CD14-positive monocyte (primary cell): ENCODE measurements around the gene S100A13. TPM values are rescaled to one million over a fixed set of nuclear protein-coding genes. Genes with fewer than 3 reads are reported as not detected.
"Not testable (repeated sequence)": the region's sequence is repeated elsewhere in the genome, so short reads cannot be mapped to it uniquely, and the experiment has no call there.

Experiments used
- DNase-seq, 3 donors: peaks; one replicate each; pipeline ENCODE4 v3.0.0-alpha.2; 2011 to 2022
- H2AFZ ChIP-seq: 2 replicates; pipeline ENCODE4 v1.6.0; 2012; ENCODE audit warnings: mild to moderate bottlenecking, low read depth, low read length, inconsistent platforms; ENCODE audit not compliant: insufficient read depth, poor library complexity, severe bottlenecking
- H3K27ac ChIP-seq, 2 donors: 1 replicate in 1 of 2; 2 replicates in 1 of 2; pipeline ENCODE4 v1.5.1; 2012 to 2013; ENCODE audit warnings: low read length in 2 of 2, control low read depth in 1 of 2, inconsistent platforms in 1 of 2, low read depth in 1 of 2, mild to moderate bottlenecking in 1 of 2
- H3K27me3 ChIP-seq, 2 donors: one replicate each; pipeline versions ENCODE4 v1.6.0 to v1.6.1; 2011 to 2013; ENCODE audit warnings: low read length in 2 of 2; ENCODE audit not compliant: control insufficient read depth in 2 of 2, insufficient read depth in 2 of 2
- H3K36me3 ChIP-seq, 2 donors: replicated peaks in 1 of 2; 1 replicate in 1 of 2; 2 replicates in 1 of 2; pipeline versions ENCODE4 v1.5.1 to v1.6.1; 2012 to 2013; ENCODE audit warnings: low read length in 2 of 2, control low read depth in 1 of 2, inconsistent platforms in 1 of 2, mild to moderate bottlenecking in 1 of 2; ENCODE audit not compliant: insufficient read depth in 2 of 2, control insufficient read depth in 1 of 2
- H3K4me1 ChIP-seq, 2 donors: 1 replicate in 1 of 2; 2 replicates in 1 of 2; pipeline versions ENCODE4 v1.5.1 to v1.6.1; 2012 to 2013; ENCODE audit warnings: low read length in 2 of 2, control low read depth in 1 of 2, inconsistent platforms in 1 of 2, mild to moderate bottlenecking in 1 of 2, moderate library complexity in 1 of 2; ENCODE audit not compliant: insufficient read depth in 2 of 2, control insufficient read depth in 1 of 2
- H3K4me2 ChIP-seq: replicated peaks from 2 replicates; pipeline ENCODE3; 2012; ENCODE audit warnings: low read length, moderate library complexity, mild to moderate bottlenecking; ENCODE audit not compliant: poor library complexity, severe bottlenecking; ENCODE audit errors: extremely low read depth
- H3K4me3 ChIP-seq, 3 experiments: fragments of 200-600 bp in 1 of 3; sonication (generic) in 1 of 3; replicated peaks in 1 of 3; 1 replicate in 2 of 3; 2 replicates in 1 of 3; pipeline ENCODE4 v1.5.1; 2011 to 2013; ENCODE audit warnings: low read length in 3 of 3, mild to moderate bottlenecking in 3 of 3, control low read depth in 2 of 3, low read depth in 2 of 3, inconsistent platforms in 1 of 3, moderate library complexity in 1 of 3
- H3K79me2 ChIP-seq: 2 replicates; pipeline ENCODE4 v1.6.0; 2012; ENCODE audit warnings: mild to moderate bottlenecking, control low read depth, inconsistent platforms, low read length, moderate library complexity; ENCODE audit not compliant: insufficient read depth
- H3K9ac ChIP-seq: 2 replicates; pipeline ENCODE4 v1.6.0; 2017; ENCODE audit warnings: low read length, mild to moderate bottlenecking; ENCODE audit not compliant: insufficient read depth, poor library complexity, severe bottlenecking
- H3K9me3 ChIP-seq, 2 donors: replicated peaks in 1 of 2; 1 replicate in 1 of 2; 2 replicates in 1 of 2; pipeline versions ENCODE4 v1.5.1 to v1.6.1; 2012 to 2013; ENCODE audit warnings: low read length in 2 of 2, control low read depth in 1 of 2; ENCODE audit not compliant: control insufficient read depth in 1 of 2, insufficient read depth in 1 of 2
- H4K20me1 ChIP-seq: 2 replicates; pipeline ENCODE4 v1.6.0; 2012; ENCODE audit warnings: mild to moderate bottlenecking, low read length, control low read depth, moderate library complexity; ENCODE audit not compliant: insufficient read depth
- H3K27ac Mint-ChIP-seq, 7 donors: one replicate each; pipeline ENCODE4 v1.8.0; 2020; ENCODE audit warnings: mild to moderate bottlenecking in 7 of 7, mixed read lengths in 7 of 7, moderate library complexity in 6 of 7, inconsistent platforms in 2 of 7
- H3K27me3 Mint-ChIP-seq, 3 donors: one replicate each; pipeline ENCODE4 v1.8.0; 2021 to 2022; ENCODE audit warnings: low read depth in 3 of 3, mild to moderate bottlenecking in 3 of 3, mixed read lengths in 3 of 3, moderate library complexity in 3 of 3, inconsistent platforms in 1 of 3
- H3K36me3 Mint-ChIP-seq, 2 donors: one replicate each; pipeline ENCODE4 v1.8.0; 2020; ENCODE audit warnings: mixed read lengths in 2 of 2, inconsistent platforms in 1 of 2, mild to moderate bottlenecking in 1 of 2
- H3K4me1 Mint-ChIP-seq: one replicate; pipeline ENCODE4 v1.8.0; 2020; ENCODE audit warnings: mild to moderate bottlenecking, mixed read lengths
- H3K4me3 Mint-ChIP-seq, 2 donors: one replicate each; pipeline ENCODE4 v1.8.0; 2020; ENCODE audit warnings: mild to moderate bottlenecking in 2 of 2, mixed read lengths in 2 of 2, moderate library complexity in 1 of 2
- H3K9me3 Mint-ChIP-seq, 7 donors: one replicate each; pipeline ENCODE4 v1.8.0; 2020 to 2022; ENCODE audit warnings: mixed read lengths in 7 of 7, mild to moderate bottlenecking in 6 of 7, moderate library complexity in 6 of 7, inconsistent platforms in 2 of 7
- WGBS: methylation state at CpG from one replicate; pipeline ENCODE4 v1.1.5; 2013; ENCODE audit warnings: missing lambda C conversion rate; ENCODE audit not compliant: insufficient coverage; 5-methylcytosine and 5-hydroxymethylcytosine counted together
- intact Hi-C, 2 donors: fragments of 100-400 bp; cut with micrococcal nuclease; formaldehyde crosslinking; loops; one replicate each; pipeline versions ENCODE4 v1.15.0 to v1.15.1; 2023
- polyA minus RNA-seq: library from RNA; depleted of rRNA, polyadenylated mRNA; stranded (reverse); fragments of >200 nt; gene quantifications from 2 replicates; pipeline ENCODE4 v1.2.3, GENCODE V29; 2012
- polyA plus RNA-seq, 3 donors: library from polyadenylated mRNA; depleted of rRNA in 1 of 3; unstranded in 2 of 3; stranded (reverse) in 1 of 3; fragments of 300-500 nt in 2 of 3; fragments of >200 nt in 1 of 3; fragmentation: Illumina TruSeq in 2 of 3; gene quantifications; 1 replicate in 2 of 3; 2 replicates in 1 of 3; pipeline ENCODE4 v1.2.3, GENCODE V29; 2012 to 2021
- total RNA-seq, 12 experiments: library from RNA in 1 of 12; stranded (reverse) in 1 of 12; fragments of 120-200 nt in 1 of 12; gene quantifications; one replicate each; pipeline ENCODE4 v1.2.4 and lab custom pipeline; 2013 to 2026; ENCODE audit warnings: mixed read lengths in 6 of 12, inconsistent platforms in 1 of 12
- TF ChIP-seq, protein P1 (sequence below): fragments of 200-600 bp; IDR thresholded peaks from one replicate; pipeline ENCODE4 v1.8.0; 2022; ENCODE audit warnings: antibody characterized with exemption, mild to moderate bottlenecking

Gene S100A13
- total RNA-seq (2013): 6.6 TPM
- polyA plus RNA-seq: 10 to 100 TPM in 1 of 3 donors, 1 to 10 TPM in 2; 2.5 to 13.9 (median 2.6) TPM
- 0.88 and 1.2 TPM in 2 replicates for polyA minus RNA-seq
- total RNA-seq (lab: John Stamatoyannopoulos, UW): 0.29 to 2.9 (median 1.1) reads per million in 11 experiments

DNA sequence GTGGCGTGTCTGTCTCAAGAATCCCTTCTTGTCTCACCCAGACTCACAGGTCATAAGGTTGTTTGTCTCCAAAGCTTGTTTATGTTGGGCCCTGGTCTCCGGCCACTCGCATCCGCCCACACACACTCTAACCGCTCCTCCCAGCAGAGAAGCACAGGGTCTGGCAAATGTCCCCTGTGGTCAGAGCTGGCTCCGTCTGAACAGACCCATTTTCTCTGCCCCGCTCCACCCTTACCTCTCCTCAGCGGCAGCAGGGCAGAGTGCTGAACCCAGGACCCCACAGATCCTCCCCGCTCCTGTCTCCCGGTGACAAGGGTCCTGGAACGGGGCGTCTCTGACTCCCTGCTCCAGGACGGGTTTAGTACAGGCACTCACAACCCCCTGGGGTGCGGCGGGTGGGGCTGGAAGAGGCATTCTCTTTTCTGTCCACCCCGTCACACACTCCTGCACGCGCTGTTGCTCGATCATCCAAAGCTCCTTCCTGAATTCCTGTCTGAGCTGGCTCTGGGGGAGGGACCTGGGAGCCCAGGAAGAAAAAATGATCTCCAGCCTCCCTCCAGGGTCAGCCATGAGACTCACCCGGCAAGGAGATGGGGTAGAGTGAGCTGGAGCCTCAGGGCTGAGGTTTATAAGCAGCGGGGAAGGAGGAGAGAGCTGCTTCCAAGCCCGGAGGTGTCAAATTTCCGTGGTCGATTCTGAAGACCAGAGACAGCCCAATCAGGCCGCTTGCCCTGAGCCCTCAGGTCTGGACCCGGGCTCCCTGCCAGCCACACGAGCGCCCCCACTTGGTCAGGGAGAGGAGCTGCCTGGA lies at the start of gene S100A13:
Gene S100A13 (minus strand): TSS at position 602 of the 811 bp plus-strand sequence. CDS start 1,033 bp downstream, outside the sequence.
- Mint-ChIP-seq H3K27me3 (peaks cover 11 to 16% (median 14%) of the 10 kb centered on the region in 3 donors), H3K27ac (peak within 1 kb of the TSS in 3 of 7 donors; percentile 21 to 74 (median 36)), H3K9me3 (no peaks in the 10 kb centered on the region), H3K4me3 (peak within 1 kb of the TSS; percentile 50 to 87), H3K36me3 (no peaks in the 10 kb centered on the region), H3K4me1 (peaks cover 57% of the 10 kb centered on the region)
- Histone ChIP-seq H3K4me3 (peak within 1 kb of the TSS in 2 of 3 experiments; percentile 6 to 54), H3K4me1 (peaks cover 41 to 50% of the 10 kb centered on the region in 2 donors), H3K9me3 (no peaks in the 10 kb centered on the region), H4K20me1 (no peaks in the 10 kb centered on the region), H3K27ac (no peak within 1 kb of the TSS), H3K4me2 (peak within 1 kb of the TSS; percentile 59), H3K27me3 (peaks cover 0 to 3% of the 10 kb centered on the region in 2 donors), H3K79me2 (no peaks in the 10 kb centered on the region), H2AFZ (peak within 1 kb of the TSS; percentile 70), H3K9ac (peak within 1 kb of the TSS; percentile 13), H3K36me3 (no peaks in the 10 kb centered on the region)
- peak in 2 of 3 donors; percentile 11 to 31 for DNase-seq
- TF ChIP-seq, protein P1, sequence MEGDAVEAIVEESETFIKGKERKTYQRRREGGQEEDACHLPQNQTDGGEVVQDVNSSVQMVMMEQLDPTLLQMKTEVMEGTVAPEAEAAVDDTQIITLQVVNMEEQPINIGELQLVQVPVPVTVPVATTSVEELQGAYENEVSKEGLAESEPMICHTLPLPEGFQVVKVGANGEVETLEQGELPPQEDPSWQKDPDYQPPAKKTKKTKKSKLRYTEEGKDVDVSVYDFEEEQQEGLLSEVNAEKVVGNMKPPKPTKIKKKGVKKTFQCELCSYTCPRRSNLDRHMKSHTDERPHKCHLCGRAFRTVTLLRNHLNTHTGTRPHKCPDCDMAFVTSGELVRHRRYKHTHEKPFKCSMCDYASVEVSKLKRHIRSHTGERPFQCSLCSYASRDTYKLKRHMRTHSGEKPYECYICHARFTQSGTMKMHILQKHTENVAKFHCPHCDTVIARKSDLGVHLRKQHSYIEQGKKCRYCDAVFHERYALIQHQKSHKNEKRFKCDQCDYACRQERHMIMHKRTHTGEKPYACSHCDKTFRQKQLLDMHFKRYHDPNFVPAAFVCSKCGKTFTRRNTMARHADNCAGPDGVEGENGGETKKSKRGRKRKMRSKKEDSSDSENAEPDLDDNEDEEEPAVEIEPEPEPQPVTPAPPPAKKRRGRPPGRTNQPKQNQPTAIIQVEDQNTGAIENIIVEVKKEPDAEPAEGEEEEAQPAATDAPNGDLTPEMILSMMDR: no peak
- WGBS: 30% methylated on average over 19 of the region's 28 CpGs
- intact Hi-C loops: loop anchor here in 1 of 2 donors (10.0 kb wide), 1 partner anchor 52 kb away; no protein-coding TSS in a partner anchor

GRCh38 chr1:153673511-153673910 lies 46.2 kb upstream of the S100A13 start:
- no CpG with 5 or more reads among the region's 2 CpGs for WGBS
- no peak for DNase-seq
- Histone ChIP-seq H3K27ac (no peak overlapping the region), H3K9me3 (peaks cover 0 to 4% of the 10 kb centered on the region in 2 donors), H3K4me2 (no peak overlapping the region), H2AFZ (no peak overlapping the region), H3K9ac (no peak overlapping the region), H3K36me3 (peaks cover 0 to 12% of the 10 kb centered on the region in 2 donors), H4K20me1 (no peaks in the 10 kb centered on the region), H3K79me2 (peaks cover 23% of the 10 kb centered on the region), H3K27me3 (peaks cover 2 to 9% of the 10 kb centered on the region in 2 donors), H3K4me3 (no peak overlapping the region), H3K4me1 (peaks cover 17 to 30% of the 10 kb centered on the region in 2 donors)
- H3K36me3 Mint-ChIP-seq: peaks cover 13 to 15% of the 10 kb centered on the region in 2 donors
- peaks cover 0 to 8% (median 4%) of the 10 kb centered on the region in 7 donors for H3K9me3 Mint-ChIP-seq
- H3K27ac Mint-ChIP-seq: no peak overlapping the region
- peaks cover 27% of the 10 kb centered on the region for H3K4me1 Mint-ChIP-seq
- TF ChIP-seq, protein P1: no peak
- intact Hi-C loops: loop anchor here in 1 of 2 donors (5.0 kb wide), 1 partner anchor 41 kb away; the partner anchor contains the start of gene CHTOP
- peaks cover 9 to 14% (median 12%) of the 10 kb centered on the region in 3 donors for H3K27me3 Mint-ChIP-seq
- H3K4me3 Mint-ChIP-seq: no peak overlapping the region

DNA sequence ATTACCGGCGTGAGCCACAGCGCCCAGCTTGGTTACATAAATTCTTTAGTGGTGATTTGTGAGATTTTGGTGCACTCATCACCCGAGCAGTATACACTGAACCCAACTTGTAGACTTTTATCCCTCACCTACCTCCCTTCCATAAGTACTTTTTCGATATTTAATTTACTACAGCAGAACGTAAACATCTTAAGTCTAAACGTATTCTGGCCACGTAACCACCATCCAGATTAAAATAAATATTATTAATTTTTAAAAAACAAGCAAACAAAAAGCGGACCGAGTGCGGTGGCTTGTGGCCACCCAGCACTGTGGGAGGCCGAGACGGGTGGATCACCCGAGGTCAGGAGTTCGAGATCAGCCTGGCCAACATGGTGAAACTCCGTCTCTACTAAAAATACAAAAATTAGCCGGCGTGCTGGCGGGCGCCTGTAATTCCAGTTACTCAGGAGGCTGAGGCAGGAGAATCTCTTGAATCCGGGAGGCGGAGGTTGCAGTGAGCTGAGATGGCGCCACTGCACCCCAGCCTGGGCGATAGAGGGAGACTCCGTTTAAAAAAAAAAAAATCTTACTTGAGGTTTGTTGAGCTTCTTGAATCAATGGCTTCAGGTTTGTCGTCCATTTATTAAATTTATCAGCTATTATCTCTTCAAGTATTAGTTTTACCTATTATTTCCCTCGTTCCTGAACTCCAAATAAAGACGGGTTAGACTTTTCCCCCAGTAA lies 44.5 kb upstream of the S100A13 start:
- H3K4me3 ChIP-seq: peak overlapping the region; percentile 52 to 95 (median 90)
- peaks cover 15 to 29% of the 10 kb centered on the region in 2 donors for H3K36me3 ChIP-seq
- peak overlapping the region; percentile 53 for H2AFZ ChIP-seq
- H4K20me1 ChIP-seq, H3K27me3 Mint-ChIP-seq, H3K4me3 Mint-ChIP-seq, H3K27me3 ChIP-seq, H3K9me3 Mint-ChIP-seq, H3K9me3 ChIP-seq: not testable (repeated sequence)
- peaks cover 17% of the 10 kb centered on the region for H3K4me1 Mint-ChIP-seq
- intact Hi-C loops: loop anchor here in 1 of 2 donors (2.0 to 5.0 kb wide), 2 partner anchors 39 to 55 kb away; partner anchors contain the start of gene CHTOP
- WGBS: 38% methylated on average over 4 of the region's 28 CpGs
- peak overlapping the region; percentile 92 for H3K4me2 ChIP-seq
- H3K27ac ChIP-seq: peak overlapping the region; percentile 63 to 72
- peak in 2 of 3 donors; percentile 27 to 31 for DNase-seq
- H3K79me2 ChIP-seq: peaks cover 39% of the 10 kb centered on the region
- H3K9ac ChIP-seq: peak overlapping the region; percentile 54
- H3K27ac Mint-ChIP-seq: peak overlapping the region in 5 of 7 donors; percentile 13 to 78 (median 69)
- H3K36me3 Mint-ChIP-seq: peaks cover 22 to 28% of the 10 kb centered on the region in 2 donors
- H3K4me1 ChIP-seq: peaks cover 9 to 18% of the 10 kb centered on the region in 2 donors
